IMR-90 (cell line): ENCODE data around the gene ARHGEF17. TPM values are rescaled to one million over a fixed set of nuclear protein-coding genes. Genes with fewer than 3 reads are reported as not detected.

ENCODE experiments used
- ATAC-seq: fragments of 200-7000 bp; cut with Tn5 transposase; 2 replicates; pipeline ENCODE4 v1.9.1; 2020; ENCODE audit warnings: low read depth, mild to moderate bottlenecking, moderate library complexity
- BruUV-seq: library from RNA; stranded (reverse); fragments of 400-500 nt; replicated peaks from 2 replicates; lab custom pipeline; 2021; lab: Mats Ljungman, UMichigan
- CTCF ChIA-PET: fragments of 300-600 bp; formaldehyde crosslinking; extraction: SDS; loops from one replicate; lab custom pipeline; 2021; ENCODE audit warnings: antibody characterized with exemption; lab: Yijun Ruan, JAX
- POLR2A ChIA-PET: fragments of 300-600 bp; sonication (Branson Sonifier 250); formaldehyde crosslinking; loops from one replicate; lab custom pipeline; 2022; ENCODE audit warnings: antibody characterized with exemption; ENCODE audit not compliant: unreplicated experiment; lab: Charles Lee
- DNase-seq: peaks from one replicate; pipeline ENCODE4 v3.0.0; 2013
- H2AFZ ChIP-seq: replicated peaks from 2 replicates; pipeline ENCODE3; 2013; ENCODE audit warnings: low read length, mild to moderate bottlenecking; ENCODE audit not compliant: poor library complexity
- H2AK5ac ChIP-seq: 2 replicates; pipeline ENCODE4 v1.6.1; 2013; ENCODE audit warnings: low read depth, low read length, inconsistent platforms
- H2AK9ac ChIP-seq: replicated peaks from 2 replicates; pipeline ENCODE3; 2013; ENCODE audit warnings: mild to moderate bottlenecking, low read depth, low read length, moderate library complexity; ENCODE audit not compliant: poor library complexity
- H2BK120ac ChIP-seq: 2 replicates; pipeline ENCODE4 v1.6.1; 2013; ENCODE audit warnings: low read depth, low read length, inconsistent platforms
- H2BK15ac ChIP-seq: 3 replicates; pipeline ENCODE4 v1.6.1; 2013; ENCODE audit warnings: low read depth, low read length, inconsistent platforms
- H2BK20ac ChIP-seq: 2 replicates; pipeline ENCODE4 v1.6.1; 2013; ENCODE audit warnings: low read depth, mild to moderate bottlenecking, inconsistent platforms, low read length, moderate library complexity
- H2BK5ac ChIP-seq: 2 replicates; pipeline ENCODE4 v1.6.1; 2013; ENCODE audit warnings: mild to moderate bottlenecking, low read depth, low read length, inconsistent platforms; ENCODE audit not compliant: poor library complexity, severe bottlenecking
- H3K14ac ChIP-seq: replicated peaks from 2 replicates; pipeline ENCODE4 v1.6.1; 2013; ENCODE audit warnings: low read depth, low read length, inconsistent platforms
- H3K18ac ChIP-seq: 2 replicates; pipeline ENCODE4 v1.6.1; 2013; ENCODE audit warnings: low read depth, low read length, control low read depth
- H3K23ac ChIP-seq: 2 replicates; pipeline ENCODE4 v1.6.1; 2013; ENCODE audit warnings: low read depth, low read length, inconsistent platforms
- H3K27ac ChIP-seq: 2 replicates; pipeline ENCODE4 v1.5.1; 2013; ENCODE audit warnings: mild to moderate bottlenecking, control low read depth, low read length; ENCODE audit not compliant: insufficient read depth
- H3K27me3 ChIP-seq: 2 replicates; pipeline ENCODE4 v1.6.1; 2013; ENCODE audit warnings: low read length; ENCODE audit not compliant: control insufficient read depth, insufficient read depth
- H3K36me3 ChIP-seq: 2 replicates; pipeline ENCODE4 v1.6.1; 2013; ENCODE audit warnings: low read length, mixed read lengths; ENCODE audit not compliant: control insufficient read depth, insufficient read depth
- H3K4ac ChIP-seq: 2 replicates; pipeline ENCODE4 v1.6.1; 2013; ENCODE audit warnings: low read depth, low read length, inconsistent platforms
- H3K4me1 ChIP-seq: 2 replicates; pipeline ENCODE4 v1.6.1; 2013; ENCODE audit warnings: low read length, mixed read lengths; ENCODE audit not compliant: control insufficient read depth, insufficient read depth
- H3K4me2 ChIP-seq: 2 replicates; pipeline ENCODE4 v1.6.1; 2013; ENCODE audit warnings: low read depth, mild to moderate bottlenecking, control low read depth, low read length, moderate library complexity
- H3K4me3 ChIP-seq: 2 replicates; pipeline ENCODE4 v1.5.1; 2013; ENCODE audit warnings: low read depth, mild to moderate bottlenecking, control low read depth, low read length, moderate library complexity; ENCODE audit not compliant: insufficient read depth
- H3K56ac ChIP-seq: 2 replicates; pipeline ENCODE4 v1.6.1; 2013; ENCODE audit warnings: low read length, inconsistent platforms; ENCODE audit not compliant: insufficient read depth; ENCODE audit errors: extremely low read depth
- H3K79me1 ChIP-seq, 2 experiments: 2 replicates each; pipeline ENCODE4 v1.6.1; 2013; ENCODE audit warnings: low read length in 2 of 2, inconsistent platforms in 1 of 2, low read depth in 1 of 2
- H3K9ac ChIP-seq: 2 replicates; pipeline ENCODE4 v1.6.1; 2013; ENCODE audit warnings: low read depth, low read length, control low read depth
- H3K9me1 ChIP-seq: 2 replicates; pipeline ENCODE4 v1.6.1; 2013; ENCODE audit warnings: low read length, inconsistent platforms; ENCODE audit not compliant: insufficient read depth
- H3K9me3 ChIP-seq: 2 replicates; pipeline ENCODE4 v1.6.1; 2013; ENCODE audit warnings: low read length; ENCODE audit not compliant: control insufficient read depth, insufficient read depth
- H4K20me1 ChIP-seq: 2 replicates; pipeline ENCODE4 v1.6.1; 2013; ENCODE audit warnings: low read length, inconsistent platforms; ENCODE audit not compliant: insufficient read depth
- H4K5ac ChIP-seq: 2 replicates; pipeline ENCODE4 v1.6.1; 2013; ENCODE audit warnings: mild to moderate bottlenecking, low read depth, low read length, control low read depth
- H4K8ac ChIP-seq, 2 experiments: 2 replicates each; pipeline ENCODE4 v1.6.1; 2013; ENCODE audit warnings: low read depth in 2 of 2, low read length in 2 of 2, control low read depth in 1 of 2, inconsistent platforms in 1 of 2
- H4K91ac ChIP-seq: 2 replicates; pipeline ENCODE4 v1.6.1; 2013; ENCODE audit warnings: low read depth, low read length, inconsistent platforms; ENCODE audit not compliant: insufficient read depth
- CEBPB ChIP-seq: IDR thresholded peaks from 2 replicates; pipeline ENCODE4 v1.6.1; 2012; ENCODE audit warnings: low read depth, low read length, improper control_type of control experiment
- CHD1 ChIP-seq: IDR thresholded peaks from 2 replicates; pipeline ENCODE4 v1.6.1; 2012; ENCODE audit warnings: low read depth, low read length, improper control_type of control experiment
- FOS ChIP-seq: fragments of 150-350 bp; IDR thresholded peaks from 2 replicates; pipeline ENCODE4 v1.6.1; 2016; ENCODE audit warnings: low read depth, low read length
- MAFK ChIP-seq: IDR thresholded peaks from 2 replicates; pipeline ENCODE4 v1.6.1; 2012; ENCODE audit warnings: low read depth, low read length, improper control_type of control experiment
- MAZ ChIP-seq: IDR thresholded peaks from 2 replicates; pipeline ENCODE4 v1.6.1; 2012; ENCODE audit warnings: low read depth, mild to moderate bottlenecking, low read length, improper control_type of control experiment, moderate library complexity, borderline replicate concordance
- MXI1 ChIP-seq: IDR thresholded peaks from 2 replicates; pipeline ENCODE4 v1.6.1; 2012; ENCODE audit warnings: low read depth, mild to moderate bottlenecking, low read length, moderate library complexity, borderline replicate concordance
- RAD21 ChIP-seq: IDR thresholded peaks from 2 replicates; pipeline ENCODE4 v1.6.1; 2012; ENCODE audit warnings: low read length, improper control_type of control experiment
- RFX5 ChIP-seq: IDR thresholded peaks from 2 replicates; pipeline ENCODE4 v1.8.0; 2012; ENCODE audit warnings: low read depth, mild to moderate bottlenecking, low read length, moderate library complexity
- WGBS, 2 experiments: methylation state at CpG; one replicate each; pipeline versions ENCODE4 v1.1.5 to v1.1.7; 2013; ENCODE audit warnings: missing lambda C conversion rate in 2 of 2; ENCODE audit not compliant: insufficient read length in 1 of 2; ENCODE audit errors: extremely low coverage in 2 of 2; 5-methylcytosine and 5-hydroxymethylcytosine counted together
- dilution Hi-C: fragments of 300-500 bp; cut with HindIII; formaldehyde crosslinking; loops from one replicate; pipeline ENCODE4 v1.14.3; 2018; ENCODE audit warnings: low sequenced_read_pairs; ENCODE audit not compliant: unreplicated experiment
- in situ Hi-C: fragments of 300-500 bp; cut with MboI; formaldehyde crosslinking; loops from 3 replicates; pipeline ENCODE4 v1.14.3; 2019; ENCODE audit warnings: low sequenced_read_pairs, inconsistent platforms, mixed read lengths
- intact Hi-C: fragments of 100-400 bp; cut with micrococcal nuclease; formaldehyde crosslinking; loops from 2 replicates; pipeline ENCODE4 v1.10.0; 2022
- polyA plus RNA-seq, 3 experiments: library from polyadenylated mRNA; depleted of rRNA; stranded (reverse); fragments of >200 nt; gene quantifications; 2 replicates each; pipeline ENCODE4 v1.2.3, GENCODE V29; 2012; ENCODE audit warnings: low replicate concordance in 1 of 3
- total RNA-seq: library from RNA; depleted of rRNA; stranded (reverse); fragments of >200 nt; gene quantifications from 2 replicates; pipeline ENCODE4 v1.2.3, GENCODE V29; 2012

Gene ARHGEF17
- total and polyA plus RNA-seq, 2 of the 4 experiments (the other 2 are of a cell fraction) = 21.7 to 97.7 TPM

- Histone ChIP-seq H3K4me1 (peaks cover 71% of the 10 kb centered on the region), H3K4ac (peak overlapping the region; percentile 96), H4K20me1 (peaks cover 61% of the 10 kb centered on the region), H2BK15ac (peak overlapping the region; percentile 67), H3K36me3 (peaks cover 16% of the 10 kb centered on the region), H2BK20ac (peak overlapping the region; percentile 87), H2AFZ (peak overlapping the region; percentile 1), H2BK120ac (peak overlapping the region; percentile 91), H4K8ac (peak overlapping the region; percentile 89 to 90), H3K9ac (peak overlapping the region; percentile 29), H3K4me2 (peak overlapping the region; percentile 53), H3K9me3 (no peaks in the 10 kb centered on the region), H3K4me3 (no peak overlapping the region), H3K27me3 (no peaks in the 10 kb centered on the region), H3K23ac (peak overlapping the region; percentile 96), H2BK5ac (peak overlapping the region; percentile 92), H3K14ac (peak overlapping the region; percentile 96), H3K56ac (peak overlapping the region; percentile 77), H4K5ac (peak overlapping the region; percentile 59), H3K27ac (peak overlapping the region; percentile 98), H4K91ac (peak overlapping the region; percentile 92), H3K9me1 (peaks cover 46% of the 10 kb centered on the region), H3K18ac (peak overlapping the region; percentile 74), H3K79me1 (peaks cover 28 to 87% of the 10 kb centered on the region in 2 experiments; a peak in 3 of 4 replicates), H2AK5ac (peak overlapping the region; percentile 95), H2AK9ac (peak overlapping the region; percentile 96)
- ATAC-seq = peak; percentile 15
- no TSS peak for BruUV-seq
- 0% methylated on average over 1 of the region's 10 CpGs; no CpG with 5 or more reads in 1 of the 2 experiments for WGBS, 2 experiments
- dilution Hi-C loops (no loop called here), in situ Hi-C loops (no loop called here), intact Hi-C loops (no loop called here)
- ChIA-PET CTCF (interaction anchor here (0.5 to 2.0 kb wide), 3 partner anchors 9 to 271 kb away, joined by 3 to 7 read pairs (median 5); no protein-coding TSS in a partner anchor), POLR2A (interaction anchor here (0.5 kb wide), 1 partner anchor 236 kb away, joined by 3 read pairs; no protein-coding TSS in a partner anchor)
- TF ChIP-seq RFX5 (no peak), MXI1 (no peak), MAZ (peak; percentile 64), CEBPB (no peak), MAFK (no peak), FOS (peak; percentile 15; the same call in 1 of the 2 replicates), RAD21 (no peak), CHD1 (no peak)
- peak; percentile 84 for DNase-seq
These were observed 13.7 kb downstream of the ARHGEF17 start for GRCh38 chr11:73321604-73322381.
